Panc1 (cell line): ENCODE data around the gene PANK1. TPM values are rescaled to one million over a fixed set of nuclear protein-coding genes. Genes with fewer than 3 reads are reported as not detected.

ENCODE experiments used
- ATAC-seq: fragments of 200-7000 bp; cut with Tn5 transposase; 2 replicates; pipeline ENCODE4 v1.9.1; 2020; ENCODE audit warnings: mild to moderate bottlenecking, moderate library complexity
- BruUV-seq: library from RNA; stranded (reverse); fragments of 400-500 nt; replicated peaks from 2 replicates; lab custom pipeline; 2021; lab: Mats Ljungman, UMichigan
- CTCF ChIA-PET: fragments of 300-600 bp; sonication (Branson Sonifier 250); formaldehyde crosslinking; loops from one replicate; lab custom pipeline; 2022; ENCODE audit warnings: antibody characterized with exemption; lab: Charles Lee
- POLR2A ChIA-PET: fragments of 300-600 bp; sonication (Branson Sonifier 250); formaldehyde crosslinking; loops from one replicate; lab custom pipeline; 2022; ENCODE audit warnings: antibody characterized with exemption; lab: Charles Lee
- DNase-seq: peaks from one replicate; pipeline ENCODE4 v3.0.0-alpha.2; 2010; ENCODE audit warnings: low read depth, low spot score
- H3K27ac ChIP-seq: 2 replicates; pipeline ENCODE4 v1.5.1; 2011; ENCODE audit warnings: mild to moderate bottlenecking, low read length, inconsistent platforms
- H3K27me3 ChIP-seq: fragments of 200-500 bp; sonication (Bioruptor generic); 2 replicates; pipeline ENCODE4 v1.6.0; 2014; ENCODE audit warnings: low read length, inconsistent platforms; ENCODE audit not compliant: control insufficient read depth, insufficient read depth
- H3K36me3 ChIP-seq: fragments of 200-500 bp; sonication (Bioruptor generic); 2 replicates; pipeline ENCODE4 v1.5.1; 2014; ENCODE audit warnings: inconsistent platforms, mild to moderate bottlenecking, low read length, moderate library complexity; ENCODE audit not compliant: control insufficient read depth, insufficient read depth
- H3K4me1 ChIP-seq: 2 replicates; pipeline ENCODE4 v1.5.1; 2011; ENCODE audit warnings: inconsistent platforms, mild to moderate bottlenecking, low read length, moderate library complexity; ENCODE audit not compliant: control insufficient read depth, insufficient read depth
- H3K4me3 ChIP-seq, 2 experiments: 2 replicates each; pipeline ENCODE4 v1.5.1; 2011 to 2012; ENCODE audit warnings: low read depth in 2 of 2, low read length in 2 of 2, mild to moderate bottlenecking in 2 of 2, inconsistent platforms in 1 of 2, moderate library complexity in 1 of 2
- H3K9me3 ChIP-seq: fragments of 200-500 bp; sonication (Bioruptor generic); 2 replicates; pipeline ENCODE4 v1.5.1; 2014; ENCODE audit warnings: low read depth, mild to moderate bottlenecking, inconsistent platforms, low read length, moderate library complexity; ENCODE audit not compliant: control insufficient read depth, insufficient read depth
- CTCF ChIP-seq: fragments of 450-650 bp; IDR thresholded peaks from 2 replicates; pipeline ENCODE4 v1.5.1; 2017; ENCODE audit warnings: mild to moderate bottlenecking
- POLR2AphosphoS5 ChIP-seq: IDR thresholded peaks from 2 replicates; pipeline ENCODE4 v1.6.1; 2012; ENCODE audit warnings: mild to moderate bottlenecking, low read depth, low read length, moderate library complexity
- REST ChIP-seq, 2 experiments: IDR thresholded peaks; 2 replicates each; pipeline ENCODE4 v1.6.1; 2011 to 2012; ENCODE audit warnings: low read depth in 2 of 2, control low read depth in 1 of 2, low read length in 1 of 2, mild to moderate bottlenecking in 1 of 2, moderate library complexity in 1 of 2; ENCODE audit not compliant: insufficient read depth in 1 of 2
- SIN3A ChIP-seq: IDR thresholded peaks from 2 replicates; pipeline ENCODE4 v1.6.1; 2012; ENCODE audit warnings: low read depth, mild to moderate bottlenecking, low read length, moderate library complexity, borderline replicate concordance; ENCODE audit not compliant: insufficient read depth
- TCF7L2 ChIP-seq: IDR thresholded peaks from 2 replicates; pipeline ENCODE4 v1.6.1; 2011; ENCODE audit warnings: mild to moderate bottlenecking, low read depth, low read length, inconsistent platforms
- in situ Hi-C: cut with HindIII; loops from 2 replicates; pipeline ENCODE4 v1.10.0; 2016; ENCODE audit warnings: low sequenced_read_pairs, low pct_unique_long_range_greater_than_20kb
- intact Hi-C: fragments of 100-400 bp; cut with micrococcal nuclease; formaldehyde crosslinking; loops from one replicate; pipeline ENCODE4 v1.10.0; 2022; ENCODE audit not compliant: unreplicated experiment
- total RNA-seq: library from RNA; stranded (reverse); gene quantifications from one replicate; pipeline ENCODE4 v1.2.1, GENCODE V29; 2021; ENCODE audit not compliant: unreplicated experiment

PANK1 gene
- total RNA-seq, 1 experiment from 2014 or later = 11.0 TPM

- Histone ChIP-seq H3K4me1 (no peaks in the 10 kb centered on the region), H3K9me3 (no peaks in the 10 kb centered on the region), H3K4me3 (no peak overlapping the region), H3K27me3 (no peaks in the 10 kb centered on the region; the same call in 1 of the 2 replicates), H3K27ac (no peak overlapping the region), H3K36me3 (no peaks in the 10 kb centered on the region)
- TF ChIP-seq TCF7L2 (no peak), POLR2AphosphoS5 (no peak), REST (IDR thresholded peaks at IDR 0.05; ENCODE audit: insufficient read depth in 1 of 2, low read depth in 2 of 2, low read length in 1 of 2) (no peak)
- in situ Hi-C loops (no loop called here), intact Hi-C loops (no loop called here)
- POLR2A ChIA-PET = no interaction called here
- DNase-seq = no peak
- CTCF ChIA-PET = interaction anchor here (0.6 kb wide), 1 partner anchor 191 kb away, joined by 3 read pairs; no protein-coding TSS in a partner anchor
- no peak for ATAC-seq
- BruUV-seq = no TSS peak
Observed at GRCh38 chr10:89566095-89566950, 78.7 kb downstream of the PANK1 start.

- BruUV-seq = no TSS peak
Observed at GRCh38 chr10:89565180-89565579, 79.9 kb downstream of the PANK1 start.

More at GRCh38 chr10:89565180-89565579, 79.9 kb downstream of the PANK1 start:
- ChIA-PET POLR2A (no interaction called here), CTCF (interaction anchor here (0.6 kb wide), 1 partner anchor 141 kb away, joined by 3 read pairs; no protein-coding TSS in a partner anchor)
- no peaks in the 10 kb centered on the region for H3K36me3 ChIP-seq
- in situ Hi-C loops (no loop called here), intact Hi-C loops (no loop called here)
- no peak overlapping the region for H3K4me3 ChIP-seq
- H3K27ac ChIP-seq = no peak overlapping the region
- H3K9me3 ChIP-seq = no peaks in the 10 kb centered on the region
- ATAC-seq = no peak
- no peaks in the 10 kb centered on the region for H3K4me1 ChIP-seq
- no peak for DNase-seq
- TF ChIP-seq CTCF = no peak
- TF ChIP-seq REST (IDR thresholded peaks at IDR 0.05; ENCODE audit: insufficient read depth in 1 of 2, low read depth in 2 of 2, low read length in 1 of 2) = no peak
- no peak for TF ChIP-seq TCF7L2
- no peak for TF ChIP-seq SIN3A
- TF ChIP-seq POLR2AphosphoS5 = no peak
- no peaks in the 10 kb centered on the region; the same call in 1 of the 2 replicates for H3K27me3 ChIP-seq
